K562 (cell line): Measurements from ENCODE around the gene COMMD1. TPM values are rescaled to one million over a fixed set of nuclear protein-coding genes. Genes with fewer than 3 reads are reported as not detected.

Source experiments
- ATAC-seq: fragments of 200-7000 bp; cut with Tn5 transposase; 3 replicates; pipeline ENCODE4 v1.9.1; 2020; ENCODE audit warnings: moderate library complexity
- BruUV-seq: library from RNA; stranded (reverse); fragments of 400-500 nt; replicated peaks from 2 replicates; lab custom pipeline; 2021; lab: Mats Ljungman, UMichigan
- CTCF ChIA-PET: fragments of 300-600 bp; formaldehyde crosslinking; extraction: SDS; loops from one replicate; lab custom pipeline; 2021; ENCODE audit warnings: low intra/inter-chr PET ratio; lab: Yijun Ruan, JAX
- POLR2A ChIA-PET: fragments of 300-600, 350-650 bp; sonication (Branson Sonifier 250); formaldehyde crosslinking; extraction: SDS; loops from one replicate; lab custom pipeline; 2021; ENCODE audit warnings: antibody characterized with exemption, inconsistent platforms; lab: Yijun Ruan, JAX
- DNase-seq, 4 experiments: peaks; one replicate each; pipeline versions ENCODE4 v3.0.0 to v3.0.0-alpha.2; 2011 to 2018; ENCODE audit warnings: low spot score in 3 of 4, mixed read lengths in 3 of 4; ENCODE audit errors: extremely low read depth in 1 of 4
- FAIRE-seq: peaks from 2 replicates; lab custom pipeline; 2011; peaks lifted over from hg19 to GRCh38; lab: Jason Lieb, UNC
- H2AFZ ChIP-seq: 2 replicates; pipeline ENCODE4 v1.6.0; 2011; ENCODE audit warnings: low read depth, low read length, control low read depth, inconsistent platforms
- H3K27ac ChIP-seq: fragments of 200-600 bp; 3 replicates; pipeline ENCODE4 v1.8.0; 2011; ENCODE audit warnings: low read depth, mild to moderate bottlenecking, control low read depth, inconsistent platforms, low read length, moderate library complexity, mixed read lengths; ENCODE audit errors: extremely low read depth
- H3K27me3 ChIP-seq, 2 experiments: fragments of 300-600 bp in 1 of 2; 2 replicates in 1 of 2; 3 replicates in 1 of 2; pipeline versions ENCODE4 v1.6.0 to v1.8.0; 2011; ENCODE audit warnings: inconsistent platforms in 2 of 2, low read length in 2 of 2, mild to moderate bottlenecking in 1 of 2, mixed read lengths in 1 of 2, moderate library complexity in 1 of 2; ENCODE audit not compliant: control insufficient read depth in 2 of 2, insufficient read depth in 2 of 2
- H3K36me3 ChIP-seq: fragments of 300-600 bp; 3 replicates; pipeline ENCODE4 v1.8.0; 2011; ENCODE audit warnings: mild to moderate bottlenecking, low read length, inconsistent platforms; ENCODE audit not compliant: control insufficient read depth, insufficient read depth
- H3K4me1 ChIP-seq, 2 experiments: fragments of 200-600 bp in 1 of 2; replicated peaks in 1 of 2; 2 replicates in 1 of 2; 3 replicates in 1 of 2; pipeline versions ENCODE4 v1.5.1 to v1.8.0; 2011; ENCODE audit warnings: inconsistent platforms in 2 of 2, low read length in 2 of 2, mild to moderate bottlenecking in 1 of 2, mixed read lengths in 1 of 2, moderate library complexity in 1 of 2; ENCODE audit not compliant: control insufficient read depth in 2 of 2, insufficient read depth in 2 of 2
- H3K4me2 ChIP-seq: 2 replicates; pipeline ENCODE4 v1.6.1; 2011; ENCODE audit warnings: low read length, control low read depth, inconsistent platforms, mixed read lengths; ENCODE audit not compliant: insufficient read depth
- H3K4me3 ChIP-seq: fragments of 200-600 bp; sonication (generic), shearing (Covaris generic); 2 replicates; pipeline ENCODE4 v1.5.1; 2016; ENCODE audit warnings: control low read depth, inconsistent platforms
- H3K79me2 ChIP-seq: fragments of 200-600 bp; 3 replicates; pipeline ENCODE4 v1.8.0; 2011; ENCODE audit warnings: low read length, inconsistent platforms; ENCODE audit not compliant: control insufficient read depth, insufficient read depth
- H3K9ac ChIP-seq, 2 experiments: 2 replicates each; pipeline versions ENCODE4 v1.6.0 to v1.6.1; 2011; ENCODE audit warnings: low read depth in 2 of 2, low read length in 2 of 2, control low read depth in 1 of 2, inconsistent platforms in 1 of 2, mild to moderate bottlenecking in 1 of 2, mixed read lengths in 1 of 2; ENCODE audit not compliant: insufficient read depth in 1 of 2
- H3K9me1 ChIP-seq: one replicate; pipeline ENCODE4 v1.6.0; 2011; ENCODE audit warnings: inconsistent platforms, mild to moderate bottlenecking, low read length, moderate library complexity; ENCODE audit not compliant: control insufficient read depth, insufficient read depth
- H3K9me3 ChIP-seq: replicated peaks from 2 replicates; pipeline ENCODE4 v1.5.1; 2011; ENCODE audit warnings: low read depth, low read length, inconsistent platforms; ENCODE audit not compliant: control insufficient read depth, insufficient read depth
- H4K20me1 ChIP-seq: replicated peaks from 2 replicates; pipeline ENCODE4 v1.6.1; 2011; ENCODE audit warnings: low read length, inconsistent platforms, mixed read lengths; ENCODE audit not compliant: control insufficient read depth, insufficient read depth
- ETS2 ChIP-seq: IDR thresholded peaks from 2 replicates; pipeline ENCODE4 v1.6.1; 2016; ENCODE audit warnings: borderline replicate concordance, missing genetic modification characterization, mild to moderate bottlenecking, moderate library complexity, missing compliant biosample characterization; ENCODE audit not compliant: poor library complexity, severe bottlenecking
- TAF1 ChIP-seq: IDR thresholded peaks from 2 replicates; pipeline ENCODE4 v1.6.1; 2011; ENCODE audit warnings: mild to moderate bottlenecking, low read length, moderate library complexity; ENCODE audit not compliant: insufficient read depth, control insufficient read depth, severe bottlenecking; ENCODE audit errors: extremely low read depth
- ZKSCAN3 ChIP-seq: fragments of 250-450 bp; sonication (Bioruptor Pico); IDR thresholded peaks from 2 replicates; pipeline ENCODE4 v1.4.0; 2020
- WGBS: fragments of 100-300 bp; shearing (Covaris generic); methylation state at CpG from one replicate; pipeline ENCODE4 v1.1.6; 2016; ENCODE audit warnings: low coverage, mixed read lengths; ENCODE audit not compliant: insufficient coverage; ENCODE audit errors: missing lambda C conversion rate; 5-methylcytosine and 5-hydroxymethylcytosine counted together
- in situ Hi-C: fragments of 300-500 bp; cut with MboI; formaldehyde crosslinking; loops from 4 replicates; pipeline ENCODE4 v1.15.0; 2018; ENCODE audit warnings: inconsistent platforms, mixed read lengths
- intact Hi-C: fragments of 100-400 bp; cut with micrococcal nuclease; formaldehyde crosslinking; loops from 2 replicates; pipeline ENCODE4 v1.14.2; 2022
- polyA plus RNA-seq, 8 experiments: library from polyadenylated mRNA; depleted of rRNA in 4 of 8; stranded (reverse) in 5 of 8; unstranded in 3 of 8; fragments of >200 nt; fragmentation: Nextera tagmentation in 2 of 8; fragmentation: Illumina TruSeq in 1 of 8; extraction: Ambion mirVana in 2 of 8; extraction: Trizol in 1 of 8; gene quantifications; 2 replicates each; pipeline versions ENCODE4 v1.2.1 to v1.2.3, GENCODE V29; 2011 to 2014; ENCODE audit warnings: inconsistent platforms in 1 of 8, missing spikeins in 1 of 8
- total RNA-seq, 7 experiments: library from RNA; depleted of rRNA in 6 of 7; stranded (reverse); fragments of >200 nt in 6 of 7; fragmentation: Illumina TruSeq in 2 of 7; extraction: Trizol in 2 of 7; gene quantifications; 2 replicates each; pipeline versions ENCODE4 v1.2.1 to v1.2.3, GENCODE V29; 2011 to 2021; ENCODE audit warnings: low replicate concordance in 1 of 7
- TF ChIP-seq, protein P1 (sequence below), 3 experiments: IDR thresholded peaks in 2 of 3; conservative IDR thresholded peaks in 1 of 3; 2 replicates each; pipeline ENCODE4 v1.5.1; 2011 to 2012; ENCODE audit warnings: low read length in 3 of 3, mild to moderate bottlenecking in 3 of 3, control low read depth in 2 of 3, improper control_type of control experiment in 1 of 3, inconsistent platforms in 1 of 3, low read depth in 1 of 3, mixed read lengths in 1 of 3, moderate library complexity in 1 of 3; ENCODE audit not compliant: insufficient read depth in 2 of 3
- TF ChIP-seq, protein P2 (sequence below): fragments of 450-650 bp; IDR thresholded peaks from 2 replicates; pipeline ENCODE4 v1.6.1; 2018; ENCODE audit not compliant: partially characterized antibody
- TF ChIP-seq, protein P3 (sequence below): fragments of 450-650 bp; IDR thresholded peaks from 2 replicates; pipeline ENCODE4 v1.6.1; 2016

COMMD1 gene
- total and polyA plus RNA-seq, 9 of the 15 experiments (the other 6 are each of a cell fraction or from before 2014, with no cell fraction given) = 14.4 to 77.0 (median 21.4) TPM

DNA sequence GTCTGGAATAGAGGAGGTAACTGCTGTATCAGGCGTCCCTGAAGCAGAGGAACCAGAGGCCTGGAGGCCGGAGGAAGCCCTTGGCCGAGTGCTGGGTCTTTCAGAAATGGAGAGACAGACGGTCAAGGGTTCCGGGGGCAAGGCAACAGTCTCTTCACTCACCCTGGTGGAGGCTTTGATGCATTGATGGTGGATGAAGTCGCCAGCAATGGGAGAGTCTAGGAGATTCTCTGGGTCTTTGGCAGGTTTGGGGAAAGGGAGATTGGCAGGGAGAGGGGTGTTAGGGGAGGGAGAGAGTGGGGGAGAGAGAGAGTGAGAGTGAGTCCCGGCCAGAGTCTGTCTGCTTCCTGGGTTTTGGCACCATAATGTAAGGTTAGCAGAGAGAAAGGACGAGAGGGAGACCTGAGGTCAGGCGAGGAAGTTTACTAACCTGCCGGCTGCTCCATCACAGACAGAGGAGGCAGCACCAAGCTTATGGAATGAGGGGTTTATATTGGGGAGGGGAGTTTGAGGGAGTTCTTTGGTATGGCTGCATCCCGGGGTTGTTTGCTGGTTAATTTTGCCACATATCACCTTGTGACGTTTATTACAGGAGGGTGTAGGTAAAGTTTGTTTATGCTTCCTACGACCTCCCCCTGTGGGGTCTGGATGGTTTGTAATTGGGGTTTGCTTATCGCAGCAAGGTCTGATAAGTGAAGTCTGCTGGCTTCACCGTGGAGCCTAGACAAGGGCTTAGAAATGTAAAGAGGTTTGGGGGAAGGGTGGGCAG is 19.6 kb downstream of the COMMD1 start:
- in situ Hi-C loops (no loop called here), intact Hi-C loops (loop anchor here (5.0 kb wide), 1 partner anchor 47 kb away; no protein-coding TSS in a partner anchor)
- Histone ChIP-seq H2AFZ (peak overlapping the region; percentile 62), H3K9me3 (no peaks in the 10 kb centered on the region), H3K27me3 (no peaks in the 10 kb centered on the region), H3K79me2 (no peaks in the 10 kb centered on the region), H3K9ac (peak overlapping the region in 1 of 2 experiments; percentile 19; a peak in 1 of 4 replicates), H3K27ac (no peak overlapping the region), H4K20me1 (no peaks in the 10 kb centered on the region), H3K9me1 (no peaks in the 10 kb centered on the region), H3K4me2 (peak overlapping the region; percentile 29), H3K36me3 (no peaks in the 10 kb centered on the region), H3K4me1 (peaks cover 2 to 17% of the 10 kb centered on the region in 2 experiments; a peak in 3 of 5 replicates), H3K4me3 (no peak overlapping the region)
- no peak for TF ChIP-seq TAF1
- TF ChIP-seq, protein P1, sequence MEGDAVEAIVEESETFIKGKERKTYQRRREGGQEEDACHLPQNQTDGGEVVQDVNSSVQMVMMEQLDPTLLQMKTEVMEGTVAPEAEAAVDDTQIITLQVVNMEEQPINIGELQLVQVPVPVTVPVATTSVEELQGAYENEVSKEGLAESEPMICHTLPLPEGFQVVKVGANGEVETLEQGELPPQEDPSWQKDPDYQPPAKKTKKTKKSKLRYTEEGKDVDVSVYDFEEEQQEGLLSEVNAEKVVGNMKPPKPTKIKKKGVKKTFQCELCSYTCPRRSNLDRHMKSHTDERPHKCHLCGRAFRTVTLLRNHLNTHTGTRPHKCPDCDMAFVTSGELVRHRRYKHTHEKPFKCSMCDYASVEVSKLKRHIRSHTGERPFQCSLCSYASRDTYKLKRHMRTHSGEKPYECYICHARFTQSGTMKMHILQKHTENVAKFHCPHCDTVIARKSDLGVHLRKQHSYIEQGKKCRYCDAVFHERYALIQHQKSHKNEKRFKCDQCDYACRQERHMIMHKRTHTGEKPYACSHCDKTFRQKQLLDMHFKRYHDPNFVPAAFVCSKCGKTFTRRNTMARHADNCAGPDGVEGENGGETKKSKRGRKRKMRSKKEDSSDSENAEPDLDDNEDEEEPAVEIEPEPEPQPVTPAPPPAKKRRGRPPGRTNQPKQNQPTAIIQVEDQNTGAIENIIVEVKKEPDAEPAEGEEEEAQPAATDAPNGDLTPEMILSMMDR (IDR thresholded peaks at IDR 0.05 in 2 of 3, conservative IDR thresholded peaks at IDR 0.05 in 1 of 3; ENCODE audit: insufficient read depth in 2 of 3, low read depth in 1 of 3, low read length in 3 of 3) = 0 out of 6 replicates have a peak, but pooled peaks of 1 of the 3 experiments have one; percentile 27
- no peak for TF ChIP-seq ZKSCAN3 (CRISPR knock-in tag)
- TF ChIP-seq, protein P2, sequence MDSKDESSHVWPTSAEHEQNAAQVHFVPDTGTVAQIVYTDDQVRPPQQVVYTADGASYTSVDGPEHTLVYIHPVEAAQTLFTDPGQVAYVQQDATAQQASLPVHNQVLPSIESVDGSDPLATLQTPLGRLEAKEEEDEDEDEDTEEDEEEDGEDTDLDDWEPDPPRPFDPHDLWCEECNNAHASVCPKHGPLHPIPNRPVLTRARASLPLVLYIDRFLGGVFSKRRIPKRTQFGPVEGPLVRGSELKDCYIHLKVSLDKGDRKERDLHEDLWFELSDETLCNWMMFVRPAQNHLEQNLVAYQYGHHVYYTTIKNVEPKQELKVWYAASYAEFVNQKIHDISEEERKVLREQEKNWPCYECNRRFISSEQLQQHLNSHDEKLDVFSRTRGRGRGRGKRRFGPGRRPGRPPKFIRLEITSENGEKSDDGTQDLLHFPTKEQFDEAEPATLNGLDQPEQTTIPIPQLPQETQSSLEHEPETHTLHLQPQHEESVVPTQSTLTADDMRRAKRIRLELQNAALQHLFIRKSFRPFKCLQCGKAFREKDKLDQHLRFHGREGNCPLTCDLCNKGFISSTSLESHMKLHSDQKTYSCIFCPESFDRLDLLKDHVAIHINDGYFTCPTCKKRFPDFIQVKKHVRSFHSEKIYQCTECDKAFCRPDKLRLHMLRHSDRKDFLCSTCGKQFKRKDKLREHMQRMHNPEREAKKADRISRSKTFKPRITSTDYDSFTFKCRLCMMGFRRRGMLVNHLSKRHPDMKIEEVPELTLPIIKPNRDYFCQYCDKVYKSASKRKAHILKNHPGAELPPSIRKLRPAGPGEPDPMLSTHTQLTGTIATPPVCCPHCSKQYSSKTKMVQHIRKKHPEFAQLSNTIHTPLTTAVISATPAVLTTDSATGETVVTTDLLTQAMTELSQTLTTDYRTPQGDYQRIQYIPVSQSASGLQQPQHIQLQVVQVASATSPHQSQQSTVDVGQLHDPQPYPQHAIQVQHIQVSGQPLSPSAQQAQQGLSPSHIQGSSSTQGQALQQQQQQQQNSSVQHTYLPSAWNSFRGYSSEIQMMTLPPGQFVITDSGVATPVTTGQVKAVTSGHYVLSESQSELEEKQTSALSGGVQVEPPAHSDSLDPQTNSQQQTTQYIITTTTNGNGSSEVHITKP = peak; percentile 88
- TF ChIP-seq ETS2 (tag) = no peak
- TF ChIP-seq, protein P3, sequence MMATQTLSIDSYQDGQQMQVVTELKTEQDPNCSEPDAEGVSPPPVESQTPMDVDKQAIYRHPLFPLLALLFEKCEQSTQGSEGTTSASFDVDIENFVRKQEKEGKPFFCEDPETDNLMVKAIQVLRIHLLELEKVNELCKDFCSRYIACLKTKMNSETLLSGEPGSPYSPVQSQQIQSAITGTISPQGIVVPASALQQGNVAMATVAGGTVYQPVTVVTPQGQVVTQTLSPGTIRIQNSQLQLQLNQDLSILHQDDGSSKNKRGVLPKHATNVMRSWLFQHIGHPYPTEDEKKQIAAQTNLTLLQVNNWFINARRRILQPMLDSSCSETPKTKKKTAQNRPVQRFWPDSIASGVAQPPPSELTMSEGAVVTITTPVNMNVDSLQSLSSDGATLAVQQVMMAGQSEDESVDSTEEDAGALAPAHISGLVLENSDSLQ = 0 out of 2 replicates have a peak, but pooled peaks have one; percentile 17
- DNase-seq (peak in 1 of 4 experiments; percentile 13), FAIRE-seq (peak; percentile 6), ATAC-seq (peak; percentile 75)
- BruUV-seq = no TSS peak
- CTCF ChIA-PET = no interaction called here
- WGBS = 30% methylated on average over 11 of the region's 15 CpGs
- POLR2A ChIA-PET = no interaction called here
